Progenitor cell of endocrine pancreas (in vitro differentiated cells): ENCODE measurements around the gene MXD4. TPM values are rescaled to one million over a fixed set of nuclear protein-coding genes. Genes with fewer than 3 reads are reported as not detected.

ENCODE experiments used
- DNase-seq: peaks from one replicate; pipeline ENCODE4 v3.0.0; 2021; ENCODE audit warnings: low spot score; ENCODE audit not compliant: unreplicated experiment
- H3K27ac Mint-ChIP-seq: 2 replicates; pipeline ENCODE4 v1.8.0; 2021; ENCODE audit warnings: mild to moderate bottlenecking, moderate library complexity, mixed read lengths
- H3K27me3 Mint-ChIP-seq: 2 replicates; pipeline ENCODE4 v1.8.0; 2021; ENCODE audit warnings: mixed read lengths
- H3K36me3 Mint-ChIP-seq: 2 replicates; pipeline ENCODE4 v1.8.0; 2022; ENCODE audit warnings: mixed read lengths; ENCODE audit not compliant: insufficient read depth
- H3K4me1 Mint-ChIP-seq: 2 replicates; pipeline ENCODE4 v1.8.0; 2021; ENCODE audit warnings: low read depth, mixed read lengths
- H3K4me3 Mint-ChIP-seq: 2 replicates; pipeline ENCODE4 v1.8.0; 2021; ENCODE audit warnings: low read depth, mild to moderate bottlenecking, moderate library complexity, mixed read lengths
- H3K9me3 Mint-ChIP-seq: 2 replicates; pipeline ENCODE4 v1.8.0; 2021; ENCODE audit warnings: low read depth, mixed read lengths
- total RNA-seq: library from RNA; stranded (reverse); gene quantifications from 2 replicates; pipeline ENCODE4 v1.2.1, GENCODE V29; 2021
- TF ChIP-seq, protein P1 (sequence below): fragments of 200-600 bp; sonication (generic); IDR thresholded peaks from one replicate; pipeline ENCODE4 v1.5.0; 2021; ENCODE audit warnings: antibody characterized with exemption, mild to moderate bottlenecking; ENCODE audit not compliant: unreplicated experiment

MXD4 gene
- total RNA-seq, 1 donor from 2014 or later = 121 TPM

GRCh38 chr4:2259541-2260343 is 2.2 kb downstream of the MXD4 start:
- Mint-ChIP-seq H3K36me3 (peaks cover 2% of the 10 kb centered on the region), H3K4me1 (peaks cover 2% of the 10 kb centered on the region), H3K9me3 (no peaks in the 10 kb centered on the region), H3K27me3 (no peaks in the 10 kb centered on the region), H3K4me3 (peak overlapping the region; percentile 75), H3K27ac (no peak overlapping the region)
- DNase-seq = peak; percentile 9
- TF ChIP-seq, protein P1, sequence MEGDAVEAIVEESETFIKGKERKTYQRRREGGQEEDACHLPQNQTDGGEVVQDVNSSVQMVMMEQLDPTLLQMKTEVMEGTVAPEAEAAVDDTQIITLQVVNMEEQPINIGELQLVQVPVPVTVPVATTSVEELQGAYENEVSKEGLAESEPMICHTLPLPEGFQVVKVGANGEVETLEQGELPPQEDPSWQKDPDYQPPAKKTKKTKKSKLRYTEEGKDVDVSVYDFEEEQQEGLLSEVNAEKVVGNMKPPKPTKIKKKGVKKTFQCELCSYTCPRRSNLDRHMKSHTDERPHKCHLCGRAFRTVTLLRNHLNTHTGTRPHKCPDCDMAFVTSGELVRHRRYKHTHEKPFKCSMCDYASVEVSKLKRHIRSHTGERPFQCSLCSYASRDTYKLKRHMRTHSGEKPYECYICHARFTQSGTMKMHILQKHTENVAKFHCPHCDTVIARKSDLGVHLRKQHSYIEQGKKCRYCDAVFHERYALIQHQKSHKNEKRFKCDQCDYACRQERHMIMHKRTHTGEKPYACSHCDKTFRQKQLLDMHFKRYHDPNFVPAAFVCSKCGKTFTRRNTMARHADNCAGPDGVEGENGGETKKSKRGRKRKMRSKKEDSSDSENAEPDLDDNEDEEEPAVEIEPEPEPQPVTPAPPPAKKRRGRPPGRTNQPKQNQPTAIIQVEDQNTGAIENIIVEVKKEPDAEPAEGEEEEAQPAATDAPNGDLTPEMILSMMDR = no peak

DNA sequence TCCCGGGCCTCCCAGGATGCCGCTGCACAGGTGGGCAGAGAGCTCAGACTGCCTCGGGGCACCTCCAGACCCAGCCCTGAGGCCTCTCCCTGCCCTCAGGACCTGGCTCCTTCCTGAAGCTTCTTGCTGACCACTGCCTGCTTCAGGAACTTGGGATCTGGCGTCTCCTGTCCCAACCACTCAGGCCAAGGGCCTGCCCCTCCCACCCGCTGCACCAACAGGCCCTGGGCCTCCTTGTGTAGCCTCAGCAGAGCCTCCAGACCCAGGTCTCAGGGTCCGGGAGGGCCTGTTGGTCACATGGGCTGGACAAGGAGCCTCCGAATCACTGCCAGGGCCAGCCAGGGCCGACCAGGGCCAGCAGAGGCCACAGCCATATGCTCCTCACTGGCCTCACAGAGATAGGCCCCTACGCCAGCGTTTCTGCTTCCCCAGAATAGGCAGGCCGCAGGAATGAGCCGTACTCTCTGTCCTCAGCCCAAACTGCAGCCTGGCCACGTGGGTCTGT is 2.8 kb downstream of the MXD4 start:
- peaks cover 2% of the 10 kb centered on the region for H3K4me1 Mint-ChIP-seq
- no peaks in the 10 kb centered on the region for H3K27me3 Mint-ChIP-seq
- peaks cover 3% of the 10 kb centered on the region for H3K36me3 Mint-ChIP-seq
- no peak overlapping the region for H3K4me3 Mint-ChIP-seq
- no peak overlapping the region for H3K27ac Mint-ChIP-seq
- peak; percentile 8 for DNase-seq
- no peaks in the 10 kb centered on the region for H3K9me3 Mint-ChIP-seq
- TF ChIP-seq, protein P1 = no peak

GRCh38 chr4:2258091-2259035 is 3.5 kb downstream of the MXD4 start:
- peak; percentile 9 for DNase-seq
- no peaks in the 10 kb centered on the region for H3K9me3 Mint-ChIP-seq
- H3K27ac Mint-ChIP-seq = no peak overlapping the region
- TF ChIP-seq, protein P1 = no peak
- peak overlapping the region; percentile 24 for H3K4me3 Mint-ChIP-seq
- H3K4me1 Mint-ChIP-seq = peaks cover 2% of the 10 kb centered on the region
- H3K36me3 Mint-ChIP-seq = peaks cover 3% of the 10 kb centered on the region
- H3K27me3 Mint-ChIP-seq = no peaks in the 10 kb centered on the region

DNA sequence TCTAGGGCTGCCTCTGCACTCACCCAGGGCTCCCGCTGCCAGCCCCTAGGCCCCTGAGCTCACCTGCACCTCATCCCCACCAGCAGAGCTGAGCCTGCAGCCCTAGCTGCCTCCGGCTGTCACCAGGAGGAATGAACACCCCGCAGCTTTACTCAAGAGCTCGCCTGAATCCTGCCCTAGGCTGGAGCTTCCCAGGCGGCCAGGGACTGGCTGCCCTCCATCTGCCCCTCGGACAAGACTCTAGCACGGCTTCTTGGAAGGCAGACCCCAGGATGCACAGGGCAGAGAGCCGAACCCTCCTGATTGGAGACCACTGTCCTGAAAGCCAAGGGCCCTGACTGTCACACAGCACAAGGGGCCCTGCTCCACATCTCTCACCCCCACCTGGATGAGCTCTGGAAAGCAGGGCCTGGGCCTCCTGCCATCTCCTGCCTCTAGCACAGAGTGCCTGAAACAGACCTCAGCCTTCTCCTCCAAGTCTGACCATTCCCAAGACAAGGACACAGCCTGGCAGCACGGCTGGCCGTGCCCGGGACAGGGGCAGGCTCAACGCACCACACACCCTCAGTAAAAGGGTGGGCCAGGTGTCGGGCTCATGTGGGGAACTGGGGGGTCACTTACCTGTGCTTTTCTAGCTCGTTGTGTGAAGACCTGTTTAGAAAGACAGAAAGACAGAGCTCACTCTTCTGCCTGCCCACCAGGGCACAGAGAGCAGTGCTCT is 4.4 kb downstream of the MXD4 start:
- Mint-ChIP-seq H3K4me3 (no peak overlapping the region), H3K27ac (no peak overlapping the region), H3K36me3 (peaks cover 3% of the 10 kb centered on the region), H3K9me3 (no peaks in the 10 kb centered on the region), H3K4me1 (peaks cover 2% of the 10 kb centered on the region), H3K27me3 (no peaks in the 10 kb centered on the region)
- no peak for DNase-seq
- TF ChIP-seq, protein P1 = no peak

GRCh38 chr4:2256781-2257191 is 5.1 kb downstream of the MXD4 start:
- no peak overlapping the region for H3K27ac Mint-ChIP-seq
- peaks cover 3% of the 10 kb centered on the region for H3K36me3 Mint-ChIP-seq
- no peak for DNase-seq
- H3K27me3 Mint-ChIP-seq = no peaks in the 10 kb centered on the region
- TF ChIP-seq, protein P1 = no peak
- peaks cover 2% of the 10 kb centered on the region for H3K4me1 Mint-ChIP-seq
- no peak overlapping the region for H3K4me3 Mint-ChIP-seq
- H3K9me3 Mint-ChIP-seq = no peaks in the 10 kb centered on the region
